DMS 273 (cell line): ENCODE data around the gene SMIM13.
A peak's percentile ranks its signal among the peaks of the same experiment; 100 is the strongest.

Source experiments
- DNase-seq: peaks from one replicate; lab custom pipeline; 2025; ENCODE audit not compliant: unreplicated experiment; lab: John Stamatoyannopoulos, UW

SMIM13 gene

GRCh38 chr6:11093626-11094410 lies at the start of gene SMIM13:
Gene SMIM13, plus strand, starts transcription at chr6:11093834. Its CDS starts 480 bp downstream, at chr6:11094314.
- peak; percentile 99 for DNase-seq

DNA sequence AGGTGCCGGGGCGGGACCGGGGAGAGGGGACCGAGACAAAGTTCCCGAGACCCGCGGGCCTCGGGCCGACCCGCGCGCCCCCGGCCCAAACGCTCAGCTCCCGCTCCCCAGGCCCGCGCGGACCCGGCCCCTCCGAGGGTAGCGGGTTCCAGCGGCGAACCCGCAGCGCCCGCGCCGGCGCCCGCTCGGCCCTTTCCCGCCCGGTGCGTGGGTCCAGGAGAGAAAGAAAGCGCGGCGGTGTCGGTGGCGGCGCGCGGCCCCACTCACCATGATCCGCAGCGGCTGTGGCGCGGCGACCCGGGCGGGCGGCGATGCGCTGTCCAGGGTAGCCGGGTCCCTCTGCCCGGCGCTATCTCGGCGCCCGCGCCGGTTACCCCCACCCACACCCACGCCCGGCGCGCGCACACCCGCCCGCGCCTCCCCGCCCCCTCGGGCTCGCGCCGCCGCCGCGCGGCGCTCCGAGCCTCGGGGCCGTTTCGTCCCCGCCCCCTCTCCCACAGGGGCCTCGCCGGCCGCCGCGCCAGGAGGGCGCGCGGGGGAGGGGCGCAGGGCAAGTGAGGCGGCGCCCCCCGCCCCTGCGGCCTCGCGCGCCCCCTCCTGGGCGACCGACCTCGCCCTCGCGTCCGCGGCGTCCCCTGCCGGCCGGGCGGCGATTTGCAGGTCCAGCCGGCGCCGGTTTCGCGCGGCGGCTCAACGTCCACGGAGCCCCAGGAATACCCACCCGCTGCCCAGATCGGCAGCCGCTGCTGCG lies 49.5 kb upstream of the SMIM13 start, which contains the start of gene ELOVL2:
Gene ELOVL2, minus strand, starts transcription at position 345 of the 751 bp plus-strand sequence. Its CDS starts 75 bp downstream, at position 270.
- peak; percentile 87 for DNase-seq

DNA sequence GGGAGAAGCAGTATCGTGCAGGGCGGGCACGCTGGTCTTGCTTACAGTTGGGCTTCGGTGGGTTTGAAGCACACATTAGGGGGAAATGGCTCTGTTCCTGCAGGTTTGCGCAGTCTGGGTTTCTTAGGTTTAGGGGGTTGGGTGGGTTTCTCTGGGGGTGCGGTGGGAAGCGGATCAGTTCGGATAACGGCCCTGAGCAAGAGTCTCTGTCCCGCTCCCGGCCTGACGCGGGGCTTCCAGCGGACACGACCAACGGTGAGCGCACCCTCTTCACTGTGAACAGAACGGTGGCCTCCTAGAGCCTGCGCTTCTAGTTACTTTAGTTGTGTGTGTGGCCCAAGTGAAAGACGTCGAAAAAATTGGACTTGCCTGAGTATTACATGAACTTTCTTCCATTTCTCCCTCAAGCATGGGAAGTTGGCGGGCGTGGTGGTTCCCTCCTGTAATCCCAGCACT lies 48.9 kb upstream of the SMIM13 start:
- DNase-seq = no peak

DNA sequence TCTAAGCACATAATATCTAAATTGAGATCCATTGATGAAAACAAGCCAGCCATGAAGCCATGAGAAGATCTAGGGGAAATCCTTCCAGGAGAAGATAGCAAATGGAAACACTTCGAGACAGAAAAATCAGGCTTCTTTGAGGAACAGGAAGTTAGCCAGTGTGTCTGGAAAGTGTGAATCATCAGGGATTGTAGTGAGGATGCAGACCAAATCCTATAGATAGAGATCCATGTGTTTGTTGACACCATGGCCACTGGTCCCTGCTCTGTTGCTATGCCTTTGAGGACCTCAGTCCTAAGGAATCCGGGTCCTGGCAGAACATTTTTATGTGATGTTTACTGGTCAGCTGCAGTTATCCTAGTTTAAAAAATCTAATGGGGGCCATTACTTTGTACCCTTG lies 42.9 kb upstream of the SMIM13 start:
- DNase-seq = no peak

DNA sequence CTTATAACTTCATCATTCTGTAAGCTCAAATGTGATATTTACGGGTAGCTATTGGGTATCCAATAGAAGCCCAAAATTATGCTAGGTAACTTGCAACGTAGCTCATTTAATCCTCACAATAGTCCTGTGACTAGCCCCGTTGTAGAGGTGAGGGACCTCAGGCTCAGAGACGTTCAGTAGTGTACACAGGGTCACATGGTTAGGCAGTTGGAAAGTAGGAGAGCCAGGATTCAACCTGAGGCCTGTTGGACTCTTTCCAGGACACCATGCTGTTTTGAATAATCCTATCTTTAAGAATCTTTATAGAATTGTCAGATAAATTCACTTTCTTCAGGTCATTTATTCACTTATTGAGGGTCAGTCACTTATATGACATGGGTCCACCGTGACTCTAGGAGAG lies 40.3 kb upstream of the SMIM13 start:
- DNase-seq = no peak

GRCh38 chr6:11054722-11055121 lies 38.9 kb upstream of the SMIM13 start:
- no peak for DNase-seq

DNA sequence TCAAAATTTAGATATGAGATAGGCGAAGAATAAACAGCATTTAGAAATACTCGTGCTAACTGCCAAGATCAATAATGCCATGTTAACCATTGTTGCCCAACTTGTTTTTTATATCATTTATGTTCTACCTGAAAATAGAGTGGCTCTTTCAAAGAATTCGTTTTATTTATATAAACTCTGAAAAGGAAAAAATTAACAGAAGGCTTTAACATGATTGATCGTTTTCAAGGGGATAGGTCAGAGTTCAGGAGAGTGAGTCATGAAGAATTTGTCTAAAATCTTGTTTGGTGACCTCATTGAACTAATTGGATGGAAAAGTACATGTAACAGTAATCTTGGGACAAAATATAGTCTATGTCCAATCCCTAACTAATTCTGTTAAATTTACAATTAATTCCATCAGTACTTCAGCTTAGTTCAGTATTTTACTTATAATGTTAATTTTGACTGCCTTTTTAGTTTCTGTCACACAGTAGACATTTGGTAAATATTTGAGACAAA lies 38.5 kb upstream of the SMIM13 start:
- DNase-seq = no peak

- no peak for DNase-seq
Observed at GRCh38 chr6:11056871-11057270, 36.8 kb upstream of the SMIM13 start.

DNA sequence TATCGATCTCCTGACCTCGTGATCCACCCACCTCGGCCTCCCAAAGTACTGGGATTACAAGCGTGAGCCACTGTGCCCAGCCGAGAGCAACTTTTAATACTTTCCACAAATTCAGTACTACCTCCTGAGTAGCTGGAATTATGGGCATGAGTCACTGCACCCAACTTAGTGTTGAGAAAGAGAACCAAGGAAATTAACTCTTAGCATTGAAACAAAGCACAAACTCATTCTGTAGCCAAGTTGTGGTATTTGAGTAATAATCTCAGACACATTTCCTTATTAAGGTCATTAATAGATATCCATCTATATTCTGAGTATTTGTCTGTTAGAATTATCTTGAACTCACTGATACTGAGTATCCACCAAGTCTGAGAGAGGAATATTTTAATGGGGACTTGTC lies 35.2 kb upstream of the SMIM13 start:
- no peak for DNase-seq

- no peak for DNase-seq
Observed at GRCh38 chr6:11062083-11062482, 31.6 kb upstream of the SMIM13 start.

GRCh38 chr6:11062715-11063114 lies 30.9 kb upstream of the SMIM13 start:
- no peak for DNase-seq

- DNase-seq = peak; percentile 55
Observed at GRCh38 chr6:11064836-11065235, 28.8 kb upstream of the SMIM13 start.

DNA sequence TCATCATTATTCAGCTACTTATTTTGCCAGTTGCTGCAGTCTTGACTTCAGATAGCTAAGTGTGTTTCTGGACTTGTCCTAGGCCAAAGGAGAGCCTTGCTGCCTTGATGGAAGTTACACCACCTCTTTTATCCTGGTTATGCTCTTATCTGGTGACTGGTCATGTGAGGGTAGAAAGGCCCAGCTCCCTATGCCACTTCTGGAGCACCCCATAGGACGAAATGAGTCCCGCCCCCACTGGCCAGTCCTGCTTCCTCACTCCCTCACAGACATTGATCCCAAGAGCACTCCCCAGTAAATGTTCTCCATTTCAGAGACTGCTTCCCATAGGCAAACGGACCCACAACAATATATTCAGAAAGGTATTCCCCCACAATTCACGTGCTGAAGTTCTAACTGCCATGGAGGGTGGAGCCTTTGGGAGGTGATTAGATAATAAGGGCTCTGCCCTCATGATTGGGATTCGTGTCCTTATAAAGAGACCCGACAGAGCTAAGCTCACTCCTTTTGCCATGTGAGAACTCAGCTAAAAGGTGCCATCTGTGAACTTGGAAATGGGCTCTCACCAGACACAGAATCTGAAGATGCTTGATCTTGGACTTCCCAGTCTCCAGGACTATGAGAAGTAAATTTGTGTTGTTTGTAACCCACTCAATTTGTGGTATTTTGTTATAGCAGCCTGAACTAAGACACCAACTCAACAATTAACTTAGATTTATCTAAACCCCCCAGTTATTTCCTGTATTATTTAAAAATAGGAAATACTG lies 28.0 kb upstream of the SMIM13 start:
- no peak for DNase-seq

- no peak for DNase-seq
Observed at GRCh38 chr6:11066505-11067347, 26.9 kb upstream of the SMIM13 start.

DNA sequence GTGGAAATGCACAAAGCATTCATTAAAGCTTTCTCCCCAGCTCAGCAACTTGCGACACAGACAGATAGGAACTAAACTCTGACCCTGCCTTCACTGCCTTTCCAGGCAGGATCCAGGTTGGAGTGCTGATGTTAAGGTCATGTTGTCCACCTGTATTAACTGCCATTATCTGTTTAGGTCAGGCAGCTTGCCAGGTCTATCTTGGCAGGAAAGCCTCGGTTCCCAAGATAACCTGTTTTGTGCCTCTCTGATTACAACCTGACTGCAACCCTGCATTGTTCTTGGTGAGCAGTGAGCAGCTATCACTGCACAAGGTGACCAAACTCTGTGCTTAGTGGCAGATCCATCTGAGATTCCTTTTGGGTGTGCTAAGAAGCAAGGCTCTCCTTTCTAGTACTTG lies 26.3 kb upstream of the SMIM13 start:
- no peak for DNase-seq

- no peak for DNase-seq
Observed at GRCh38 chr6:11069760-11070159, 23.9 kb upstream of the SMIM13 start.

DNA sequence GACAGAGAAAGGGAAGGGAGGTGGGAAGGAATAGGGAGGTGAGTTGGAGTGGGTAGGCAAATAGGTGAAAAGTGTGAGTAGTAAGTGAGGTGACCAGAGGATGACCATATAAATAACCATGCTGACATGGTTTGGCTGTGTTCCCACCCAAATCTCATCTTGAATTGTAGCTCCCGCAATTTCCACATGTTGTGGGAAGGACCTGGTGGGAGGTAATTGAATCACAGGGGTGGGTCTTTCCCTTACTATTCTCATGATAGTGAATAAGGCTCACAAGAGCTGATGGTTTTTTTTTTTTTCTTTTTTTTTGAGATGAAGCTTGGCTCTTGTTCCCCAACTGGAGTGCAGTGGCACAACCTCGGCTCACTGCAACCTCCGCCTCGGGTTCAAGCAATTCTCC lies 21.5 kb upstream of the SMIM13 start:
- DNase-seq = no peak

DNA sequence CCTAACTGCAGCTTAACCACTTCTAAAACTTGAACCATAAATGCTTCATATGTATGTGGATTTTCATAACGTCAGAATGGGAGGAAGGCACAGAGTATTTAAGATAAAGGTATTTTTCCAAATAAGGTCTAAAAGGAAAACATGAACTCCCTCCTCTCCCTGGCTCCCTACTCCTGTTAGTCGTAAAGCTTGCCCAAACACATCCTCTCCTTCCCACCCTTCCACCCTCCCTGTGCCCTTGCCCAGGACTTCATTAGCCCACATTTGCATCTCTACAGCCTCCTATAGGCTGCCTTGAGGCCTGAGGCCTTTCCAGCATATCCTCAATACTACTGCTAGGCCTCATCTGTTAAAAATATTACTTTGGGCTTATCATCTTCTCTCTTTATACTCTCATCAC lies 17.1 kb upstream of the SMIM13 start:
- peak; percentile 14 for DNase-seq

GRCh38 chr6:11078266-11078665 lies 15.4 kb upstream of the SMIM13 start:
- no peak for DNase-seq

DNA sequence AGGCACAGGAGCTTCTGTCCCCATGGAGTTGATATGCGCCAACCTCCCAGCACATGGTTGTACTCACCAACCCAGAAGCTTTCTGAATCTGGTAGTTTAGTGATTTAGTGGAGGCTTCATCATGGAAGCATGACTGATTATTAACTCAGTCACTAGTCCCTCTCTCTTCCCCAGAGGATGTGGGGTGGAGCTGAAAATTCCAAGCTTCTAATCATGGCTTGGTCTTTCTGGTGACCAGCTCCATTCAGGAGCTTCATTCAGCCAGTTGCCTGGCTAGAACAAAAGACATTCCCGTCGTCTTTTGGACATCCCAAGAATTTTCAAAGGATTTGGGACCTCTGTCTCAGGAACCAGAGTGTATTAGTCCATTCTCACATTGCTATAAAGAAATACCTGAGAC lies 13.3 kb upstream of the SMIM13 start:
- DNase-seq = no peak
